ENCODE results near the gene SNTA1.

- TF ChIP-seq, protein P1, sequence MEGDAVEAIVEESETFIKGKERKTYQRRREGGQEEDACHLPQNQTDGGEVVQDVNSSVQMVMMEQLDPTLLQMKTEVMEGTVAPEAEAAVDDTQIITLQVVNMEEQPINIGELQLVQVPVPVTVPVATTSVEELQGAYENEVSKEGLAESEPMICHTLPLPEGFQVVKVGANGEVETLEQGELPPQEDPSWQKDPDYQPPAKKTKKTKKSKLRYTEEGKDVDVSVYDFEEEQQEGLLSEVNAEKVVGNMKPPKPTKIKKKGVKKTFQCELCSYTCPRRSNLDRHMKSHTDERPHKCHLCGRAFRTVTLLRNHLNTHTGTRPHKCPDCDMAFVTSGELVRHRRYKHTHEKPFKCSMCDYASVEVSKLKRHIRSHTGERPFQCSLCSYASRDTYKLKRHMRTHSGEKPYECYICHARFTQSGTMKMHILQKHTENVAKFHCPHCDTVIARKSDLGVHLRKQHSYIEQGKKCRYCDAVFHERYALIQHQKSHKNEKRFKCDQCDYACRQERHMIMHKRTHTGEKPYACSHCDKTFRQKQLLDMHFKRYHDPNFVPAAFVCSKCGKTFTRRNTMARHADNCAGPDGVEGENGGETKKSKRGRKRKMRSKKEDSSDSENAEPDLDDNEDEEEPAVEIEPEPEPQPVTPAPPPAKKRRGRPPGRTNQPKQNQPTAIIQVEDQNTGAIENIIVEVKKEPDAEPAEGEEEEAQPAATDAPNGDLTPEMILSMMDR (IDR thresholded peaks at IDR 0.05; ENCODE audit: insufficient read depth, low read length), result no peak
- TF ChIP-seq GABPA (IDR thresholded peaks at IDR 0.05; ENCODE audit: low read depth) (peak; percentile 100), REST (IDR thresholded peaks at IDR 0.05; ENCODE audit: insufficient replicate concordance, low read depth) (peak; percentile 81), SPI1 (IDR thresholded peaks at IDR 0.05; ENCODE audit: borderline replicate concordance, low read depth) (no peak; the same call in 1 of the 2 replicates)
These were observed 42.2 kb downstream of the SNTA1 start, which contains the start of gene CDK5RAP1 for GRCh38 chr20:33401184-33401920.

All from HL-60 (cell line).